ENCODE results near the gene PRUNE2. TPM values are rescaled to one million over a fixed set of nuclear protein-coding genes. Genes with fewer than 3 reads are reported as not detected.
"Not testable (repeated sequence)": the region's sequence is repeated elsewhere in the genome, so short reads cannot be mapped to it uniquely, and the experiment has no call there.

Gene PRUNE2
- total RNA-seq, 1 donor from 2014 or later = 55.3 TPM

GRCh38 chr9:76688471-76689238, 217.3 kb downstream of the PRUNE2 start:
- intact Hi-C loops (cut with DNase I) = no loop called here
- ATAC-seq (no peak), DNase-seq (ENCODE audit: low spot score) (no peak)

DNA sequence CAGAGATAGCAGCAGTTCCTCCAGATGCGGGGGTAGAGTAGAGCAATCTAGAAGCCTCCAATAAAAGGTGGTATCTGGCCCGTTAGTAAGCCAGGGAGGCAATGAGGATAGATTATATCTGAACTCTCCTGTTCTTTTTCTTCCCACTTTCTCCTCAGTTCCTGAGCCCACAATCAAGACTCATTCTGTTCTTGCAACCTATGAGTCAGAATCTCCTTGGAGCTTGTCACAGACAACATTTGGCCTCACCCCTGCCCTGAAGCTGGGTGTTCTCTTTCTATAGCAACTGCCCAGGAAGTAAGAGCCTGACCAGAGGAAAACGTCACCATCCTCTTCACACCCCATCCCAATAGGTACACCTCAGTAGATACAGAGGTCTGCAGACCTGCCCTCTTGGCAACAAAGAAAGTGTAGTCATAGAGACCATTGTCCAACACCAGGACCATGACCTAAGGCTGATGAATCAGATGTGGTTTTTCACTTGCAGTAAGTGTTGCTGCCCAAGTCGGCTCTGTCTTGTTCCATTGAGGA, 218.0 kb downstream of the PRUNE2 start:
- no peak for DNase-seq (ENCODE audit: low spot score)
- intact Hi-C loops (cut with DNase I) = no loop called here
- peak; percentile 53 for ATAC-seq

- intact Hi-C loops (cut with DNase I) = no loop called here
- ATAC-seq (no peak), DNase-seq (ENCODE audit: low spot score) (no peak)
Measured at GRCh38 chr9:76686756-76687155, 219.2 kb downstream of the PRUNE2 start.

DNA sequence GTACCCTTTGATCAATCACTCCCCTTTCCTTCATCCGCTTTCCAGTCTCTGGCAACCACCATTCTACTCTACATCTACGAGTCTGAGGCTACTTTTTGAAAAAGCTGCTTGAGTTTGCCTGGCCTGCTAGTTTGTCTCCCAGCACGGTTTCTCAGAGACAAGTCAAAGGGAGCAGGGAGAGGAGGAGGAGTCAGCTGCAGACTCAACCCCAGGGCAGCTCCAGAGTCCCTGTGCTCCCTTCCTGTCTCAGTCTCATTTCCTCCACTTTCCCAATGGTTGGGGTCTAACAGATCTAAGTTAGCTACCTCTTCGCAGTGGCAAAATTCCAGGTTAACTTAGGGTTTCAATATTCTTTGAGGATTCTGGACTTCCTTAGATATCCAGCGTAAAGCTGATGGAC, 221.7 kb downstream of the PRUNE2 start:
- no peak for ATAC-seq
- no peak for DNase-seq (ENCODE audit: low spot score)
- intact Hi-C loops (cut with DNase I) = no loop called here

DNA sequence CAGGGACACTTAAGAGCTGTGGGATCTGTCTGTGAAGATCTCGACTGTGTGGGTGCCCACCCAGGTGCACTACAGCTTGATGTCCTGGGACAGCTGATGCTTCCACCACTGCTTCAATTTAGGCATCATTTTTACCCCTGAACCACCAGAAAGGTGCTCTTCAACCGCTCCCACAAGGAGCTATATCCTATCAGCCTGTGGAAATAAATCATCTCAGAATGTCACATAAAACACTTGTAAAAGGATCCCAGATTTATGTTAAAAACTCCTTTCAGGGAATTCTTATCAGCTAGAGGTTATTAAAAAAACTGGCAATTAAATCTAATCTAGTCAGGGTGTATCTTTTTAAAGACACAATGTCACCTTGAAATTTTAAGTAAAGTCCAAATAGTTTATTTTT, 224.4 kb downstream of the PRUNE2 start:
- intact Hi-C loops (cut with DNase I) = no loop called here
- DNase-seq (ENCODE audit: low spot score) = no peak
- ATAC-seq = no peak

DNA sequence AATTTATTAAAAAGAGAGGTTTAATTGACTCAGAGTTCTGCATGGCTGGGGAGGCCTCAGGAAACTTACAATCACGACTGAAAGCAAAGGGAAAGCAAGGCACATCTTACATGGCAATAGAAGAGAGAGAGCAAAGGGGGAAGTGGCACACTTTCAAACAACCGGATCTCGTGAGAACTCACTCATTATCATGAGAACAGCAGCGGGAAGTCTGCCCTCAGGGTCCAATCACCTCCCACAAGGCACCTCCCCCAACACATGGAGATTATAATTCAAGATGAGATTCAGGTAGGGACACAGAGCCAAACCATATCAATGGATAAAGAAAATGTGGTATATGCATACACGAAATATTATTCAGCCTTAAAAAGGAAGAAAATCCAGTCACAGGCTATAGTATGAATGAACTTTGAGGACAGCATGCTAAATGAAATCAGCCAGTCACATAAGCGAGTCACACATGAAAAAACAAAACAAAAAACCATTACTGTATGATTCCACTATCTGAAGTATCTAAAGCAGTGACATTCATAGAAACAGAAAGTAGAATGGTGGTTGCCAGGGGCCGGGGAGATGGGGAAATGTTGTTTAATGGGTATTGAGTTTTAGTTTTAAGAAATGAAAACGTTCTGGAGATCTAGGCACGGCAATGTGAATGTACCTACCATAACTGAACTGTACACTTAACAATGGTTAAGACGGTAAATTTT, 225.0 kb downstream of the PRUNE2 start:
- ATAC-seq = no peak

GRCh38 chr9:76677481-76678055, 228.3 kb downstream of the PRUNE2 start:
- DNase-seq (ENCODE audit: low spot score) (no peak), ATAC-seq (no peak)
- intact Hi-C loops (cut with DNase I) = no loop called here

More for the DNA sequence above, 225.0 kb downstream of the PRUNE2 start:
- DNase-seq (ENCODE audit: low spot score) = no peak
- intact Hi-C loops (cut with DNase I) = no loop called here

DNA sequence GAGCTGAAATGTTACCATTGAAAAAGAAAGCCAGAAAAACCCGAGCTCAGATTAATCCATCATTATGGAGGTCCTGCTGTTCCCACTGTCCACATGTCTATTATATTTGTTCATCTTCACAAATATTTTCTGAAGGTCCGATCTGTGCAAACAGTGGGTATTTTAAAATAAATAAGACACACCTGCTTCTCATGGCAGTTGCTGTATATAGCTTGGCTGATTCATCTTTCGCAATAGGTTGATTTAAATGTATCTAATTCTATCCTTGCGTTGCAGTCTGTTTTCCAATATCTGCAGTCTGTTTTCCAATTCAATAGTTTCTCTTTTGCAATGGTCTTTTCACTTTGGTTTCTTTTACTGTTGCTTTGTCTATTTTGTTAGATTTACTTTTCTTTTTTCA, 229.1 kb downstream of the PRUNE2 start:
- intact Hi-C loops (cut with DNase I) = no loop called here
- ATAC-seq (no peak), DNase-seq (ENCODE audit: low spot score) (no peak)

DNA sequence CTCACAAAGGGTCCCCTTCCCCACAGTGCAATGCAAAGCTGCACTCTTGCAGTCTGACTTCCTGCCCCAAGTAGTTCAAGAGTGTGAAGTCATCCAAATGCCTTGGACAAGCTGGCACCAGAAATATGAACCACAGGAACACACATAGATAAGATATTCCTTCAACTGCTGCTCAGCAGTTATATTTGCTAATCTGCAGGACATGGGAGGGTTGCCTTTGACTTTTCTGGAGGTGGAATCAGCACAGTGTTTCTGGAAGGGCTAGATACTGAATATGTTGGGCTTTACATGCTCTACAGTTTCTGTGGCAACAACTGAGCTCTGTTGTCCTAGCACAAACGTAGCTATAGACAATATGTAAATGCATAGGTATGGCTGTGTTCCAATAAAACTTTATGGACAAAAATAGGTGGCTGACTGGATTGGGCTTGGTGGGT, 238.4 kb downstream of the PRUNE2 start:
- intact Hi-C loops (cut with DNase I) = no loop called here
- ATAC-seq = no peak
- DNase-seq (ENCODE audit: low spot score) = no peak

- DNase-seq (ENCODE audit: low spot score); intact Hi-C loops (cut with DNase I); ATAC-seq: not testable (repeated sequence)
Measured at GRCh38 chr9:76665966-76666365, 239.9 kb downstream of the PRUNE2 start.

GRCh38 chr9:76665458-76665857, 240.5 kb downstream of the PRUNE2 start:
- ATAC-seq = no peak
- DNase-seq (ENCODE audit: low spot score) = no peak
- intact Hi-C loops (cut with DNase I) = no loop called here

DNA sequence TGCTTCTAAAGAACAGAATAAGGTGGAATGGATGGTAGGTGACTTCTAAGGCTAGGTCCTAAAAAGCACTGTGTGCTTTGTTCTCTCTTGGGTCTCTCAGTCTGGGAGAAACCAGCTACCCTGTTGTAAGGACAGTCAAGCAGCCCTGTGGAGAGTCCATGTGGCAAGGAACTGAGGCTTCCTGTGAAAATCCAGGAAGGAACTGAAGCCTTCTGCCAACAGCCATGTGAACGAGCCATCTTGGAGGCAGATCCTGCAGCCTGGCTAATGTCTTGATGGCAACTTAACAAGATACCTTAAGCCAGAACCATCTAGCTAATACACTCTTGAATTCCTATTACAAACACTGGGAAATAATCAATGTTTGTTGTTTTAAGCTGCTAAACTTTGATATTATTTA, 241.8 kb downstream of the PRUNE2 start:
- DNase-seq (ENCODE audit: low spot score) (no peak), ATAC-seq (no peak)
- intact Hi-C loops (cut with DNase I) = no loop called here

DNA sequence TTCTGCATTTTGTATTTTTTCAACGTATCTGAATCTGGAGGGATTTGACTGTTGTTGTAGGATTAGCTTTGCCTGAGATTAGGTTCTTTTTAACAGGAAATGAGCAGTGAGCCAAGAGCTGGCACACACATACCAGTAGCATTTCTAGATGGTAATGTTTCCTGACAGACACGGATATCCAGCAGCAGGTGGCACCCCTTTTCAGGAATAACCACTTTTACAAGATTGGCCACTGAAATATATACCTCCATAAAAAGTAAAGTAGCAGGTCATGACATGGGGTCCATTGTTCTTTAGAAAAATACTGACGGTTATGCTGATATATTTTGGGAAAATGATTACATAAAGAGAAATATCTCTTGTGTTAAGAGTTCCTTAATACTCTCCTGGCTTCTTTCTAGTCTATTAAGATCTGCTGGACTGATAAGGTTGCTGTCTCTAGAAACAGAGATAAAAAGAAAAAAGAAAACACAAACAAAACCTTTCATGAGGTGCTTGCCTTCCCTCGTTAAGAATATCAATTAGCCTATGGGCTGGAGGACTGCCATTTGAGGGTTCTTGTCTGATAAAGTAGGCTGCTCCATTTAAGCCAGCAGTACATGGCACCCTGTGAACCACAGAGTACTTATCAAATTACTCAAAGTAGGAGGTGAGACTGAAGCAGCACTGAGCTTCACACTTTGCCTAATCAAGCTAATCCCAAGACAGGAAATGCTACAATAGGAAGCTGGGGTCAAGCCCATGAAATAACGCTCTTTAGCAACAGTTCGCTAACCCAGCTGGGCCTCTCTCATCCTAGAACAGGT, 243.2 kb downstream of the PRUNE2 start:
- ATAC-seq (no peak), DNase-seq (ENCODE audit: low spot score) (no peak)
- intact Hi-C loops (cut with DNase I) = no loop called here

DNA sequence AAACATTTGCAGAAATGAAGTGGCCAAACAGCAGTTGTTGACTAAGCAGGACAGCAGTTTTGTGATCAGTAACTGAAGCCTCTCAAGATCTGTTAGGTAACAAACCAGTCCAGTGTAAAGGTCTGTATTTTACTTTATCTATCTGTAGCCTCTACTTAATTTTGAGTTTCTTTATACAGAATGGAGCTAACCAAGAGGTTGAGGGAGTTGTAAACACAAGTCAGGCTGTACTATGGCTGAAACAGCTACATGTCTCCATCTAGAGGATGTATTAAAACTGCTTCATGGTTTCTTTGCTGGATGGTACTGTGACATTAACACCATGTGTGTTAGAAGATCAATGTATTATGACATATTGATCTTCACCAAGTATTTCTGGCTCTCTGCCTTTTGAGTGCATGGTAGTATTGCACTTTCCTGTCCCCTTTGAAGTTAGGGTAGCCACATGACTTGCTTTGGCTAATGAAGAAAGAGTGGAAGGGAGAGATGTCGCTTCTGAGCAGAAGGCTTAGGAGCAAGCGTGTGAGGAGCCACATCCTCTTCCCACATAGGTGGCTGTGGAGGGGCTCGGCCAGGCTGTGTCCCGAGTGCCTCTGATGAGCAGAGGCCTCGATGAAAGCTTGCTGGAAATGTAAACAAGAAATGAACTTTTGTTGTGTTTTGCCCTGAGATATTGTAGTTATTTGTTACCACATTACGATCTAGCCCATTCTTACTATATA, 247.2 kb downstream of the PRUNE2 start:
- peak; percentile 90 for ATAC-seq
- no peak for DNase-seq (ENCODE audit: low spot score)
- intact Hi-C loops (cut with DNase I) = loop anchor here (10.0 kb wide), 1 partner anchor 214 kb away; no protein-coding TSS in a partner anchor

- ATAC-seq (no peak), DNase-seq (ENCODE audit: low spot score) (no peak)
- intact Hi-C loops (cut with DNase I) = loop anchor here (10.0 kb wide), 1 partner anchor 212 kb away; no protein-coding TSS in a partner anchor
Measured at GRCh38 chr9:76657265-76657664, 248.6 kb downstream of the PRUNE2 start.

GRCh38 chr9:76655971-76656370, 249.9 kb downstream of the PRUNE2 start:
- DNase-seq (ENCODE audit: low spot score) (no peak), ATAC-seq (no peak)
- intact Hi-C loops (cut with DNase I) = loop anchor here (10.0 kb wide), 1 partner anchor 211 kb away; no protein-coding TSS in a partner anchor

DNA sequence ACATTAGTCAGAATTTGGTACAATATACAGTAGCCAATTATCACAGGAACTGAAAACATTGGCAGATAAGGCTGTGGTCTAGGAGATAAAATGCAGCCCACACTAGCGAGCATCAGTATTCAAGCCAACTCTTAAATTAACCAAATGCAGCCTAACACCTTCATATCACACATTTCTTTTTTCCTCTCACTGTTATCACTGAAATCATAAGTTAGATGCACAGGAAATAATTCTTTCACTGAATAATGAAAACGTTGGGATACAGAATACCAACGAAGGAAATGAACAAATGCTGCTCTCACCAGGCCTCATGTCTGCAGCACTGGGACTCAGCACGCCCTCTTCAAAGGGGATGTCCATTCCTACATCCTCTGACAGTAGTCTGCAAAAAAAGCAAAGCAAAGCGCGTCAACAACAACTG, 250.8 kb downstream of the PRUNE2 start:
- no peak for ATAC-seq
- intact Hi-C loops (cut with DNase I) = loop anchor here (10.0 kb wide), 1 partner anchor 210 kb away; no protein-coding TSS in a partner anchor
- no peak for DNase-seq (ENCODE audit: low spot score)

DNA sequence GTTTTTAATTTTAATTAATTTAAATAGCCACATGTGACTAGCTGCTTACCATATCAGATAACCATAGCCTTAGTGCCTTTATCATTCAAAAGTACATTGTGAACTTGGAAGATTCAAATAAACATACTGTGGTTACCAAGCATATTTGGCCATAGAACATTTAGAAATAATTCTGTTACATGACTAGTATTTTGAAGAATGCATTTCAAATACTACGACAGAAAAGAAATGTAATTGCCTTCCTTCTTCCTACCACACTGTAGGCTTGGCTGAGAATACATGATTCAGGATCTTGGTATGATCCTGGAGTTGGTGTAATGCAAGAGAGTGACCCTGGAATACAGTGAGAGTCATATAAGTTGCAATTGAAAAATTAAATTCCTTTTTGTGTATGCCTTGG, 251.3 kb downstream of the PRUNE2 start:
- no peak for ATAC-seq
- intact Hi-C loops (cut with DNase I) = loop anchor here (10.0 kb wide), 1 partner anchor 210 kb away; no protein-coding TSS in a partner anchor
- no peak for DNase-seq (ENCODE audit: low spot score)

Measured in sciatic nerve (tissue), 2 donors.